Endodermal cell (in vitro differentiated cells): ENCODE measurements around the gene CUL4A. TPM values are rescaled to one million over a fixed set of nuclear protein-coding genes. Genes with fewer than 3 reads are reported as not detected.

Source experiments
- DNase-seq: peaks from one replicate; pipeline ENCODE4 v3.0.0-alpha.2; 2017
- H3K27ac ChIP-seq: 2 replicates; pipeline ENCODE4 v1.5.1; 2013; ENCODE audit warnings: mild to moderate bottlenecking, low read depth, low read length, moderate library complexity
- H3K27me3 ChIP-seq: 2 replicates; pipeline ENCODE4 v1.6.1; 2013; ENCODE audit warnings: mild to moderate bottlenecking, low read length, moderate library complexity; ENCODE audit not compliant: insufficient read depth, control insufficient read depth, poor library complexity, severe bottlenecking
- H3K36me3 ChIP-seq: 2 replicates; pipeline ENCODE4 v1.7.0; 2013; ENCODE audit warnings: mild to moderate bottlenecking, low read length, moderate library complexity; ENCODE audit not compliant: control insufficient read depth, insufficient read depth
- H3K4me1 ChIP-seq: one replicate; pipeline ENCODE4 v1.7.0; 2013; ENCODE audit warnings: low read length; ENCODE audit not compliant: control insufficient read depth, insufficient read depth
- H3K4me3 ChIP-seq: 2 replicates; pipeline ENCODE4 v1.5.1; 2013; ENCODE audit warnings: mild to moderate bottlenecking, low read length, moderate library complexity
- H3K9ac ChIP-seq: 2 replicates; pipeline ENCODE4 v1.6.1; 2013; ENCODE audit warnings: mild to moderate bottlenecking, low read length, moderate library complexity; ENCODE audit not compliant: poor library complexity, severe bottlenecking; ENCODE audit errors: extremely low read depth
- H3K9me3 ChIP-seq: 2 replicates; pipeline ENCODE4 v1.6.1; 2013; ENCODE audit warnings: mild to moderate bottlenecking, low read length, moderate library complexity; ENCODE audit not compliant: control insufficient read depth
- H3K27ac Mint-ChIP-seq: 2 replicates; pipeline ENCODE4 v1.8.0; 2020; ENCODE audit warnings: mixed read lengths
- H3K27me3 Mint-ChIP-seq: 2 replicates; pipeline ENCODE4 v1.8.0; 2021; ENCODE audit warnings: mild to moderate bottlenecking, mixed read lengths; ENCODE audit not compliant: insufficient read depth
- H3K36me3 Mint-ChIP-seq: 2 replicates; pipeline ENCODE4 v1.8.0; 2020; ENCODE audit warnings: low read depth, mixed read lengths
- H3K4me1 Mint-ChIP-seq: 2 replicates; pipeline ENCODE4 v1.8.0; 2020; ENCODE audit warnings: mixed read lengths
- H3K4me3 Mint-ChIP-seq: 2 replicates; pipeline ENCODE4 v1.8.0; 2020; ENCODE audit warnings: mild to moderate bottlenecking, moderate library complexity, mixed read lengths
- H3K9me3 Mint-ChIP-seq: 2 replicates; pipeline ENCODE4 v1.8.0; 2020; ENCODE audit warnings: mild to moderate bottlenecking, mixed read lengths
- WGBS, 2 experiments: methylation state at CpG; one replicate each; pipeline versions ENCODE4 v1.1.5 to v1.1.7; 2013; ENCODE audit warnings: missing lambda C conversion rate in 2 of 2, mixed read lengths in 1 of 2; ENCODE audit not compliant: insufficient coverage in 1 of 2, insufficient read length in 1 of 2; 5-methylcytosine and 5-hydroxymethylcytosine counted together
- total RNA-seq, 2 donors: library from RNA; stranded (reverse); fragmentation: NEBNext Ultra II Directional in 1 of 2; extraction: Animal tissue kit (Norgen Biotek cat#: 25700) in 1 of 2; gene quantifications; 2 replicates in 1 of 2; 3 replicates in 1 of 2; pipeline ENCODE4 v1.2.1, GENCODE V29; 2021
- TF ChIP-seq, protein P1 (sequence below): fragments of 200-600 bp; sonication (generic); conservative IDR thresholded peaks from 2 replicates; pipeline ENCODE4 v1.5.0; 2021; ENCODE audit warnings: antibody characterized with exemption, mild to moderate bottlenecking

The CUL4A gene
- total RNA-seq, 2 donors from 2014 or later: 92.9 to 99.4 TPM

DNA sequence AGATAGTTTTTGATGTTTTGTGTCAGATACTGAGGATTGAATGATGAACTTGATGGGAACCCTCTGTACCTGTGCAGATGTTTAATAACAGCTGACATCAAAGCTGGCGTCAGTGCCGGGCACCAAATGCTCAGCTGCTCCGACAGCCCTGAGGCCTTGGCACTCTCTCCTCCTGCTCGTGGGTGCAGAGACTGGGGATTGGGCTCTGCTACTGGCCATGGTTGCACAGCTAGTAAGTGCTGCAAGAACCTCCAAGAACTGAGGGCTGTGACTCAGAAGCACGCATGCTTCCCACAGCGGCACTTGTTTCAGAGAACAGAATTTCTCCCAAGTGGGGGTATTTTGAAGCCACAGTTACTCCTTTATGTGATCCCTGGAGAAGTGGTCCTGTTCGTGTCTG lies 93.6 kb downstream of the CUL4A start:
- no peak overlapping the region for H3K27ac ChIP-seq
- no peak overlapping the region for H3K4me3 Mint-ChIP-seq
- H3K27me3 ChIP-seq: no peaks in the 10 kb centered on the region
- no peak overlapping the region for H3K9ac ChIP-seq
- TF ChIP-seq, protein P1, sequence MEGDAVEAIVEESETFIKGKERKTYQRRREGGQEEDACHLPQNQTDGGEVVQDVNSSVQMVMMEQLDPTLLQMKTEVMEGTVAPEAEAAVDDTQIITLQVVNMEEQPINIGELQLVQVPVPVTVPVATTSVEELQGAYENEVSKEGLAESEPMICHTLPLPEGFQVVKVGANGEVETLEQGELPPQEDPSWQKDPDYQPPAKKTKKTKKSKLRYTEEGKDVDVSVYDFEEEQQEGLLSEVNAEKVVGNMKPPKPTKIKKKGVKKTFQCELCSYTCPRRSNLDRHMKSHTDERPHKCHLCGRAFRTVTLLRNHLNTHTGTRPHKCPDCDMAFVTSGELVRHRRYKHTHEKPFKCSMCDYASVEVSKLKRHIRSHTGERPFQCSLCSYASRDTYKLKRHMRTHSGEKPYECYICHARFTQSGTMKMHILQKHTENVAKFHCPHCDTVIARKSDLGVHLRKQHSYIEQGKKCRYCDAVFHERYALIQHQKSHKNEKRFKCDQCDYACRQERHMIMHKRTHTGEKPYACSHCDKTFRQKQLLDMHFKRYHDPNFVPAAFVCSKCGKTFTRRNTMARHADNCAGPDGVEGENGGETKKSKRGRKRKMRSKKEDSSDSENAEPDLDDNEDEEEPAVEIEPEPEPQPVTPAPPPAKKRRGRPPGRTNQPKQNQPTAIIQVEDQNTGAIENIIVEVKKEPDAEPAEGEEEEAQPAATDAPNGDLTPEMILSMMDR: no peak
- H3K9me3 ChIP-seq: no peaks in the 10 kb centered on the region
- 93 to 100% methylated on average over 6 to 7 of the region's 7 CpGs for WGBS, 2 experiments
- no peak overlapping the region for H3K27ac Mint-ChIP-seq
- H3K9me3 Mint-ChIP-seq: no peaks in the 10 kb centered on the region
- H3K4me3 ChIP-seq: no peak overlapping the region
- peaks cover 18% of the 10 kb centered on the region for H3K36me3 ChIP-seq
- H3K4me1 Mint-ChIP-seq: peaks cover 7% of the 10 kb centered on the region
- peaks cover 16% of the 10 kb centered on the region for H3K36me3 Mint-ChIP-seq
- H3K27me3 Mint-ChIP-seq: no peaks in the 10 kb centered on the region
- DNase-seq: no peak
- no peaks in the 10 kb centered on the region for H3K4me1 ChIP-seq

DNA sequence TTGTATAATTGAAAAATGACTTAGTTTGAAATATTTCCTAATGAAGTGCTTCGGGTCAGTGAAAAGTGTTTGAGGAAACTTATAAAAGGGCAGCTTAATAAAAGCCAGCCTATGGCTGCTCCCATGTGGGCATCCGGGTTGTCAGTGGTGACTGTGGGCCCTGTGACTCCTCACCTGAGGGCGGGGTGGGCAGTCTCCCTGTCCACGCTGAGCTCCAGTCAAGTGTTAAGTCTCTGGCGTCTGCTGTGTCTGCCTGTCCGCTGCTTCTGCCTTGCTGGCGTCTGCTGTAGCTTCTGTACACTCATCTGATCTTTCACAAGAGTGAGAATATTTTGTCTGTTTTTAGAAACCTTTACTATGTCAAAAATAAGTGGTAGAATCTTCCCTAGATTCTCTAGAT lies 94.7 kb downstream of the CUL4A start:
- 90 to 91% methylated on average over 7 of the region's 7 CpGs for WGBS, 2 experiments
- no peaks in the 10 kb centered on the region for H3K4me1 Mint-ChIP-seq
- no peak overlapping the region for H3K4me3 Mint-ChIP-seq

DNA sequence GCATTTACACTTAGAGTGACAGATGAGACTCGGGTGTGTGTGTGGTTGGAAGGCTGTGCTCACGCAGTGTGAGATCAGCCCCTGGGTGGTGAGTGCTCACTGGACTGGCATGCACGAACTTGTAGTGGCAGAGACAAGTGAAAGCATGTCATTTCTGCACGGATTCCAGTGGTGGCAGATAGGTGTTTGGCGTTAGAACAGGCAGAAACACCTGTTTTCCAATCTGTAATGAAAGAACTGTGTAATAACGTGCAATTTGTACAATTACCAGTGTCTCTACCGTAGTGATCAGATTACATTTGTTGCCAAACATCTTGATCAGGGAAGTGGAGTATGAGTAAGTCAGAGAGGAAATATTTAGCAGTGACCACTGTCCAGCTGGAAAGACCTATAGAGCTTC lies 95.8 kb downstream of the CUL4A start:
- 75 to 78% methylated on average over 5 to 7 of the region's 7 CpGs for WGBS, 2 experiments
- DNase-seq: no peak
- Mint-ChIP-seq H3K36me3 (peaks cover 22% of the 10 kb centered on the region), H3K4me1 (no peaks in the 10 kb centered on the region), H3K27ac (no peak overlapping the region), H3K4me3 (no peak overlapping the region), H3K27me3 (no peaks in the 10 kb centered on the region), H3K9me3 (no peaks in the 10 kb centered on the region)
- Histone ChIP-seq H3K4me3 (no peak overlapping the region), H3K4me1 (no peaks in the 10 kb centered on the region), H3K27me3 (no peaks in the 10 kb centered on the region), H3K27ac (no peak overlapping the region), H3K36me3 (peaks cover 24% of the 10 kb centered on the region), H3K9me3 (no peaks in the 10 kb centered on the region), H3K9ac (no peak overlapping the region)
- TF ChIP-seq, protein P1: no peak

More for the DNA sequence above, 94.7 kb downstream of the CUL4A start:
- no peaks in the 10 kb centered on the region for H3K4me1 ChIP-seq
- Mint-ChIP-seq H3K27me3 (no peaks in the 10 kb centered on the region), H3K9me3 (no peaks in the 10 kb centered on the region), H3K36me3 (peaks cover 15% of the 10 kb centered on the region), H3K27ac (no peak overlapping the region)
- H3K4me3 ChIP-seq: no peak overlapping the region
- peaks cover 18% of the 10 kb centered on the region for H3K36me3 ChIP-seq
- TF ChIP-seq, protein P1: no peak
- no peak overlapping the region for H3K27ac ChIP-seq
- DNase-seq: no peak
- H3K27me3 ChIP-seq: no peaks in the 10 kb centered on the region
- no peak overlapping the region for H3K9ac ChIP-seq
- no peaks in the 10 kb centered on the region for H3K9me3 ChIP-seq
